NCI-H1930 (cell line): ENCODE measurements around the gene C1QTNF9.
"Not testable (repeated sequence)": the region's sequence is repeated elsewhere in the genome, so short reads cannot be mapped to it uniquely, and the experiment has no call there.

Experiments used
- DNase-seq, 2 experiments: peaks; one replicate each; lab custom pipeline; 2025; lab: John Stamatoyannopoulos, UW

Gene C1QTNF9

GRCh38 chr13:24321416-24321815, 12.0 kb downstream of the C1QTNF9 start:
- DNase-seq, result not testable (repeated sequence)

- DNase-seq, result not testable (repeated sequence)
Observed at GRCh38 chr13:24322470-24322869, 13.1 kb downstream of the C1QTNF9 start.

- no peak for DNase-seq
Observed at GRCh38 chr13:24323036-24323738, 13.8 kb downstream of the C1QTNF9 start.

- DNase-seq, result no peak
Observed at GRCh38 chr13:24323739-24324075, 14.3 kb downstream of the C1QTNF9 start.

- not testable (repeated sequence) for DNase-seq
Observed at GRCh38 chr13:24327598-24327997, 18.2 kb downstream of the C1QTNF9 start.

- no peak for DNase-seq
Observed at GRCh38 chr13:24328145-24328544, 18.8 kb downstream of the C1QTNF9 start.

- no peak for DNase-seq
Observed at GRCh38 chr13:24338721-24339120, 29.3 kb downstream of the C1QTNF9 start.

GRCh38 chr13:24339937-24340607, 30.7 kb downstream of the C1QTNF9 start:
- no peak for DNase-seq

- DNase-seq, result no peak
Observed at GRCh38 chr13:24340608-24340955, 31.2 kb downstream of the C1QTNF9 start.

- DNase-seq, result no peak
Observed at GRCh38 chr13:24341439-24341838, 32.1 kb downstream of the C1QTNF9 start.

GRCh38 chr13:24348385-24348784, 39.0 kb downstream of the C1QTNF9 start:
- DNase-seq, result no peak

GRCh38 chr13:24348797-24349515, 39.6 kb downstream of the C1QTNF9 start:
- DNase-seq, result no peak

GRCh38 chr13:24349778-24350664, 40.6 kb downstream of the C1QTNF9 start:
- DNase-seq, result not testable (repeated sequence)

GRCh38 chr13:24351423-24351822, 42.0 kb downstream of the C1QTNF9 start:
- no peak for DNase-seq

- DNase-seq, result no peak
Observed at GRCh38 chr13:24353736-24354135, 44.4 kb downstream of the C1QTNF9 start.

GRCh38 chr13:24355103-24355502, 45.7 kb downstream of the C1QTNF9 start:
- DNase-seq, result no peak

GRCh38 chr13:24356270-24356669, 46.9 kb downstream of the C1QTNF9 start:
- no peak for DNase-seq

- DNase-seq, result no peak
Observed at GRCh38 chr13:24356837-24357236, 47.5 kb downstream of the C1QTNF9 start.

- no peak for DNase-seq
Observed at GRCh38 chr13:24357756-24358155, 48.4 kb downstream of the C1QTNF9 start.

GRCh38 chr13:24358836-24359235, 49.5 kb downstream of the C1QTNF9 start:
- not testable (repeated sequence) for DNase-seq

GRCh38 chr13:24359252-24359651, 49.9 kb downstream of the C1QTNF9 start:
- not testable (repeated sequence) for DNase-seq

GRCh38 chr13:24360106-24360505, 50.7 kb downstream of the C1QTNF9 start:
- no peak for DNase-seq
